ENCODE data around the gene TCF25. TPM values are rescaled to one million over a fixed set of nuclear protein-coding genes. Genes with fewer than 3 reads are reported as not detected.

The TCF25 gene
- total and polyA plus RNA-seq, 2 experiments from 2014 or later, result 95.4 to 143 TPM

- H3K36me3 ChIP-seq (ENCODE audit: insufficient read depth), result no peaks in the 10 kb centered on the region
- H4K20me1 ChIP-seq (replicated peaks; ENCODE audit: insufficient read depth), result peaks cover 6% of the 10 kb centered on the region
- no peak overlapping the region for H3K27ac Mint-ChIP-seq
- H3F3A ChIP-seq (replicated peaks; ENCODE audit: low read depth), result peaks cover 8% of the 10 kb centered on the region; the same call in 1 of the 2 replicates
- H3K27me3 Mint-ChIP-seq (ENCODE audit: insufficient read depth, low read depth, poor library complexity), result peaks cover 1% of the 10 kb centered on the region
- no peak overlapping the region for H3K4me3 ChIP-seq
- H2AFZ ChIP-seq, result no peak overlapping the region
- no peak overlapping the region for H3K4me2 ChIP-seq
- H3K27ac ChIP-seq (ENCODE audit: low read depth), result no peak overlapping the region
- H3K36me3 Mint-ChIP-seq (ENCODE audit: low read depth), result peaks cover 5% of the 10 kb centered on the region; the same call in 1 of the 3 replicates
- H3K4me1 Mint-ChIP-seq, result no peaks in the 10 kb centered on the region
- H3K4me1 ChIP-seq (ENCODE audit: insufficient read depth), result no peaks in the 10 kb centered on the region
- H3K9me2 ChIP-seq (ENCODE audit: insufficient read depth), result no peaks in the 10 kb centered on the region
- no peaks in the 10 kb centered on the region for H3K27me3 ChIP-seq (ENCODE audit: insufficient read depth)
- no peaks in the 10 kb centered on the region; the same call in 2 of the 3 replicates for H3K9me3 Mint-ChIP-seq
- TF ChIP-seq ZNF114 (CRISPR knock-in tag; IDR thresholded peaks at IDR 0.05) (no peak), EZH2 (IDR thresholded peaks at IDR 0.05; ENCODE audit: low read depth, unreplicated experiment) (no peak), ETS1 (IDR thresholded peaks at IDR 0.05) (no peak), STAT1 (IDR thresholded peaks at IDR 0.05; ENCODE audit: unreplicated experiment) (no peak), ZNF331 (CRISPR knock-in tag; IDR thresholded peaks at IDR 0.05; ENCODE audit: low read depth) (no peak), REST (IDR thresholded peaks at IDR 0.05; ENCODE audit: unreplicated experiment) (no peak), JUNB (IDR thresholded peaks at IDR 0.05; ENCODE audit: unreplicated experiment) (no peak), NANOG (IDR thresholded peaks at IDR 0.05; ENCODE audit: borderline replicate concordance) (no peak), EZH2phosphoT487 (IDR thresholded peaks at IDR 0.05; ENCODE audit: unreplicated experiment) (no peak), POLR2AphosphoS5 (IDR thresholded peaks at IDR 0.05; ENCODE audit: low read depth) (no peak), CTCF (conservative IDR thresholded peaks at IDR 0.05; ENCODE audit: low read depth in 2 of 2) (no peak), CREB1 (CRISPR knock-in tag; IDR thresholded peaks at IDR 0.05; ENCODE audit: low read depth) (no peak), ZNF462 (CRISPR knock-in tag; IDR thresholded peaks at IDR 0.05) (no peak)
- no peaks in the 10 kb centered on the region for H3K79me2 ChIP-seq (replicated peaks; ENCODE audit: insufficient read depth)
- no peak overlapping the region for H3K4me3 Mint-ChIP-seq
- no peak for ATAC-seq
- DNase-seq (ENCODE audit: low spot score), result no peak
Observed at GRCh38 chr16:89858973-89859614, 14.3 kb upstream of the TCF25 start.

Data from GM23338 (cell line).